GM21576 (cell line): ENCODE data around the gene SLIT1.

ENCODE experiments used
- ATAC-seq: cut with Tn5 transposase; IDR thresholded peaks from one replicate; pipeline ENCODE4 v1.9.1; 2021; ENCODE audit warnings: mild to moderate bottlenecking, moderate library complexity; ENCODE audit not compliant: unreplicated experiment

SLIT1 gene

DNA sequence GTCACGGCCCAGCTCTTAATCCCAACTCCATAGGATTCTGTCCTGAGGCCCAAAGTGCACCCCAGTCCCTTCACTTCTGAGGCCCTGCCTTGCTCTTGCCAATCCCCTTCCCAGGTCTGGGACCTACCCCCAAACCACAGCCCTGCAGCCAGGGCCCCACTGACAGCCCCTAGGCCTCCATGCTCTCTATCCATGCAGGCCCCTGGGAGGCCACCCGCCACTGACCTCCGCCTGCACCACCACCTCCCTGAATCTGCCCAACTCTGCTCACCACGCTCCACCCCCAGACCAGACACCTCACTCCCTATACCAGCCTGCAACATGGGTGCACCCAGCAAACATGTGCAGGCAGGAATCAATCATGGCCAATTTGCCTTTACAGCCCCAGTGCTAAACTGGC lies 10.2 kb downstream of the SLIT1 start:
- ATAC-seq, result no peak

DNA sequence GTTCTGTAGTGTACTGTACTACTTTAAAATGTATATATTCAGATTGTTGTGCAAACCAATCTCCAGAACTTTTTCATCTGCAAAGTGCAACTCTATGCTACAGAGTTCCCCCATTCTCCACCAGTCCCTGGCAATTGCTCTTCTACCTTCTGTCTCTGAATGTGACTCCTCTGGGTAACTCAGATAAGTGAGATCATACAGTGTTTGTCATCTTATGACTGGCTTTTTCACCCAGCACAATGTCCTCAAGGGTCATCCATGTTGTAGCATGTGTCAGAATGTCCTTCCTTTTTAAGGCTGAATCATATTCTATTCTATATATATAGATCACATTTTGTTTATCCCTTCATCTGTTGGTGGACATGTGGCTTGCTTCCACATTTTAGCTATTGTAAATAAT lies 10.8 kb downstream of the SLIT1 start:
- ATAC-seq, result no peak

DNA sequence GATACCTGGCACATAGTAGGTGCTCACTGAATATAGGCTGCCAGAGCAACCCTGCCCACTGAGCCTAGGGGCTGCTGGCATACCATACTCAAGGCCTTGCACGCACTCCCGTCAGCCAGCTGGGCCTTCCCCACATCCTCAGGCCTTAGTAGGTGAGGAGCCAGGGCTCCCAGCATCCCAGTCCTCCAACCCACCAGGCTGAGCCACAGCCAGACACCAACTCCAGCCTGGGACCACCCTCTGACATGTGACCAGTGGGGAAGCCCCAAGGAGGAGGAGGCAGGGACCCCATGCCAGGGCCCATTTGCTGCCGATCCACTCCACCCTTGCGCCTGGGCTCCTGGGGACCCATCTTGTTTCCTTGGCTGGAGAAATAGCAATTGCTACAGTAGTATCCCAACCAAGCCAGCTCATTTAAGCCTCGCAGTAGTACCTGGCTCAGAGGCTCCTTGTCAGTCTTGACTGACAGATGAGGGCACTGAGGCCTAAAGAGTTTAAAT lies 11.4 kb downstream of the SLIT1 start:
- no peak for ATAC-seq

DNA sequence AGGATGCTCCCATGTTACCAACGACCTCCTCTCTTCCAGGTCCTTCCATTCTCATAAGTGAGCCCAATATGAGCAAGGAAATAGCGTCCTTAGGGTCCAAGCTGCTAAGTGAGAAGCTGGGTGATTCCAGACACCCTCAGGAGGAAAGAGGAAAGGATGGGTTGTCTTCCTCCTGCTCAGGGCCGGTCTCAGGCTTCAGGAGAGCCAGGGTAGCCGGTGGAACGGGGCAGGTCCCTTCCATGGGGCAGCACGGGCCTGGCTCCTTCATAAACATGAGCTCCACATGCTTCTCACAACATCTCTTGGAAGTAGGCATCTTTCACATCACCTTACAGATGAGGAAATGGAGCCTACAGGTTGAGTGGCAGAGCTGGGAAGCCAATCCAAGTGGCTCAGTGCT lies 12.7 kb downstream of the SLIT1 start:
- no peak for ATAC-seq

DNA sequence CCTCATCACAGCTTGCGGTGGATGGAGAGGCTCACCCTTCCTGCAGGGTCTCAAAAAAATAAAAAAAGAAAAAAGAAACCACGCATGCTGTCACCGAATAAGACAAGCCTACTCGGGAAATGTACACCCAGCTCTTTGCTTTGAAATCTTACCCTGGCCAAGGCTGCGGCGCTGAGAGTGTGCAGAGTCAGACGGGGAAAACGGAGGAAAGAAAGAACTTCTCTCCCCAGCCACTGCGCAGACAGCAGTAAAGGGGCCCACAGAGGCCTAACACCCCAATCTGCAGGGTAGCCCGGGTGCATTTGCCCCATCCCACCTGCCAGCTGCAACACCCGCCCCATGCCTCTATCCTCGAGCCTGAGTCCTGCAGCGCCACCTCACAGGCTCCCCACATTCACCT lies 14.8 kb downstream of the SLIT1 start:
- no peak for ATAC-seq

DNA sequence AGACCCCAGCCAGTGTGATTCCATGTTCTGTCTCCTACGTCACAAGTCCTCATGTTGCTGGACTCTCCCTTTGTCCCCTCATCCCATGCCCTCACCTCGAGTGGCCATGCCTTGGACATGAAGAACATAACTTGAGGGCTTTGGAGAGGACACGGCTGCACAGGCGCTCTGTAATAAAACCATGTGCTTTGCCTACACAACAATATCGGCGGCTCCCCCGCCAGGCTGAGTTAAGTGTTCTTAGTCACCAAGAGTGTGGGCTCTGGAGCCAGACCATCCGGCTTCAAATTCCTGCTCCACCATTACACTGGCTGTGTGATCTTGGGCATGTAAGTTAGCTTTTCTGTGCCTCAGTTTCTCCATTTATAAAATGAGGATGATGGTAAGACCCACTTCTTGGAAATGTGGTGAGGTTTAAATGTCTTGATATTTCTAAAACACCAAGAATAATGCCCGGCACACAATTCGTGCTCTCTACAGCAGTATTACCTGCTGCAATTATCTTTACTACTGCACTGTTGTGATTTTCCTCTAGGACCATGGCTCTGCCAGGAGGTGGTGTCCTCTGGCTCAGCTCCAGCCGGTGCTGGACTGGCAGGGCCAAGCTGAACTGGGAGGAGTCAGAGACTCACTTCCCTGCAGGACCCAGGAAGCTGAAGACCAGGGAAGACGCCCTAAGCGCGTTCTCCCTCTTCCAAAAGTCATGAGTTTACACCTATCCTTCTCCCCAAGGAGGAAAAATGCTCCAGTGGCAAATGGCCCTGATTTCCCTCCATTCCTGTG lies 15.7 kb downstream of the SLIT1 start:
- no peak for ATAC-seq

DNA sequence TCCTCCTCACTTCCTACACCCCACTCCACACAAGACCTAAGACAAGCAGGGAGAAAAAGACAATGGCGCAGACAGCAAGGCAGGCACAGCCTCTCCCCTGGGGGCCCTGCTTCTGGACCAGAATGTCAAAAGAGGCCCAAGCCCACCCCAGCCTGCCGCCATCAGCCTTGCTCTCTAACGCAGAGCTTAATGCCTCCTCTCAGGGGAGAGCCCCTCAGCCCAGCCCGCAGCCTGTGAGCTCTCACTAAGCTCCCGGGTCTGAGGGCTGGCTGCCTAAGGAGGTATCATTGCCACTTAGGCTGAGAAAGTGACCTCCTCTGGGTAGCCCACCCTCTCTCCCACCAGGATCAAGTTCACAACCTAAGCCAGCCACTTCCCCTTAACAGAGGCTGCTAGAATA lies 16.7 kb downstream of the SLIT1 start:
- ATAC-seq, result no peak

DNA sequence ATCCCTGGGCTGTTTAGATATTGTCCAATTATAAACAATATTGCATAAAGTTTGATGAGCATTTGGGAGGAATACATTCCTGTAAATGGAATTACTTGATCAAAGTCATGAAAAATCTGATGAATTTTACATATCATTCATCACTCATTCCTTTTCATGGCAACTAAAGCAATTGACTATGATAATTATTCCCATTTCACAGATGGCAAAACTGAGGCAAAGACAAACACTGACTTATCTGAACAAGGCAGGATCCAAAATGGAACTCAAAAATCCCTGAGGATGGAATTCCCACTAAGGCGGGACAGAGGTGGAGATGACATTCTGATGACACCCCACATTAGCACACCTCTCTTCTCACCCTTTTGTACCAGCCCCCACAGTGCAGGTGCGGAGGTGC lies 17.1 kb downstream of the SLIT1 start:
- no peak for ATAC-seq

DNA sequence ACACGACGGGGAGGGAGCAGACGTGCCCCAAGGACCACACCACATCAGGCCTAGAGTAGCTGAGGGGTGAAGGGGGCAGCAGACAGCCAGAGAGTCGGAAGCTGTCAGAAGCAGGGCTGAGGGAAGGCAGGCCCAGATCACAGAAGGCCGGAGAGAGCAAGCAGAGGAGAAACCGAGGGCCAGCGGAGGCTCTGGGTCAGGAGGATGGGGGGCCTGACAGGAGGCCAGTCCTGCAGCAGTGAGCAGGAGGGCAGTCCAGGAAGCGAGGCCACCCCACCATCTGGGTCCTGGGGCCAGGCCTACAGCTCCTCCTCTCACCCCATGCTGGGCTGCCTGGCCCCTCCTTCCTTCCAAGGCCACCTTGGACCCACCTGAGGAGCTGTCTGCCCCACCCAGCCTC lies 20.3 kb downstream of the SLIT1 start:
- ATAC-seq, result no peak

DNA sequence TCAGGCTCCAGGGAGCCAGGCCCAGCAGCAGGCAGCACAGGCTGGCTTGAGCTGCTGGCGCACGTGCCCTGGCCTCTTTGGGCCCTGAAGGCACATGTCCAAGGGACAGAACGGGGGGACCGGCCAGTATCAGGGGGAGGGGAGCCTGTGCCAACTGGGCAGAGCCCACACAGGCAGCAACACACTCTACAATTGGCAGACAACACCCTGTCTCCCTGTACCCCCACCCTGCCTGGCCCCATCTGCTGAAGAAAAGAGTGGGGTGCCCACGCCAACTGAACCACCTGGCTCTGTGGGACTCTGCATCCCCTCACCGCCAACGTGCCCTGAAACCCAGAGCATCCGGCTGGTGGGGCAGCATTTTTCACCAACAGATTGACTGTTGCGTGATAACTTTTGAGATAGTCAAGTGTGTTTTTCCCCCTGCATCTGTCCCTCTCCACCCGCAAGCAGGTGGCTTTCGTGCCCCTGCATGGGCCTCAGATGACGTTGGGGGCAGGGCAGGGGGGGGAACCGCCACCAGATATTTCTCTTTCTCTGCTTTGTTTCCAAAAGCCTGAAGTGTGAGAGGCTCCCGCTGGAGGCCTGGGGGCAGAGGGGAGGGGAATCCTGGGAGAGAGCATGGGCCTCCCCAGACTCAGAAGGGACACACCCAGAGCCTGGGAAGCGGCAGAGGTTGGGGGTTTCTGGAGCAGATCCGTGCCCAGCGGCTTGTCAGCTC lies 21.8 kb downstream of the SLIT1 start:
- ATAC-seq, result no peak

DNA sequence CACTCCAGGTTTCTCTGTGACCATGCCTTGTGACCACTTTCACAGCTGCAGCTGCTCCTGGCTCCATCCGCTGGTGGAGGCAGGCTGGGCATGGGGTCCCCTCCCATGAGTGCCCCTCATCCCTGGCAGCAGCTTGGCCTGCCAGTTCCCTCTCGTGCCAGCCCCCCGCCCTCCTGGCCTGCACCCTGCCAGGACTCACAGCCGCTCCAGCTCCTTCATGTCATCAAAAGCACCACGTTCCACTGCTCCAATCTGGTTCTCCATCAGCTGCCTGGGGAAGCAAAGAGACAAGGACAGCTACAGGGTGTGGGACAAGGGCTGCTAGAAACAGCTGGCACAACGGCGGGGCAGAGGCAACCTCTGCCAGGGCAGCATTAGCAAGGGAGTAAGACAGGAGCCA lies 22.6 kb downstream of the SLIT1 start:
- ATAC-seq, result no peak

DNA sequence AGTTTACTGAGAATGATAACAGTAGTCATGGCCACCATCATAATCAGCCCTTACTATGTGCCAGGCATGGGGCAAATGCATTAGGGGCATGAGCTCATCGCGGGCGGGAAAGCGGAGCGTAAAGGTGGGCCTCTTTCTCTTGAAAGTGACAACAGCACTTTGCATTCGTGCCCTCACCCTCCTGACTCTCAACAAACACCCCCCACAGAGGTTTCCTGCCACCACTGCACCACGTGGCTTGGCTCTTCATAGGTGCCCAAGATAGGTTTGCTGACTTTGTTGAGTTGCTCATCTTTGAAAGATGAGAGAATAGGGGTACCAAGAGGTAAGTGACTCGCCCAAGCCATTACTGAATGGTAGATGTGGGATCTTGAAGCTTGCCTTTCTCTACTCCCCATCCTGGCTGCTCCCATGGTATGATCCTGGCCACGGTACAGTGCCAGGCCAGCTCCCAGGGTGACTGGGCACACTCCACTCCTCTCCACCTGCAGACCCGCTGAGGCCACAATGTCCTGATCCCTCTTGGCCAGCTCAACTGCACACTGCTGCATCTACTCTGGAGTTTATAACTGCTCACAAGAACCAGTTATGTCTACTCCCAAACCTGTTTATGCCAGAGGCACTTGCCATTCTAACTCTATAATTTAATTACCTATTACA lies 26.0 kb downstream of the SLIT1 start:
- no peak for ATAC-seq

DNA sequence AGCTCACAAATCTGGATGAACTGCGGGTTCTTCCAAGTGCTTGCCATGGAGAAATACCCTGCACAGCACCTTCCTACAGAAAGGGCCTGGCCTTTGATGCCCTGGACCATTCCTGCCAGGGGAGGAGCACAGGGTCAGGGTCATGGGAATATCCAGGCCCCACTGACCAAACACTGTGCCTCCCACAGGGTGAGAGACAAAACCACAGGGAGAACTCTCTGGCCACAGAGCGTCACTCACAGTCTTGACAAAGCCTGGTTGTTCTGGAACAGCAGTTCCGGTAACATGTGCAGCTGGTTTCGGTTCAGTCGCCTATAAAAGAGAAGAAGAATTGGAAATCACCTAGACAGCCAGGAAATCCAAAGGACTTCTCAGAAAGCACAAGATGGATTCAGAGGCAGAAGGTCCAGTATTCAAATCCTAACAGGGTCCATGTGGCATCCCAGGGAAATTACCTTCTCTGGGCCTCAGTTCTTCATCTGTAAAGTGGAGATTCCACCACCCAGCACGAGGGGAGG lies 28.1 kb downstream of the SLIT1 start:
- ATAC-seq, result no peak

DNA sequence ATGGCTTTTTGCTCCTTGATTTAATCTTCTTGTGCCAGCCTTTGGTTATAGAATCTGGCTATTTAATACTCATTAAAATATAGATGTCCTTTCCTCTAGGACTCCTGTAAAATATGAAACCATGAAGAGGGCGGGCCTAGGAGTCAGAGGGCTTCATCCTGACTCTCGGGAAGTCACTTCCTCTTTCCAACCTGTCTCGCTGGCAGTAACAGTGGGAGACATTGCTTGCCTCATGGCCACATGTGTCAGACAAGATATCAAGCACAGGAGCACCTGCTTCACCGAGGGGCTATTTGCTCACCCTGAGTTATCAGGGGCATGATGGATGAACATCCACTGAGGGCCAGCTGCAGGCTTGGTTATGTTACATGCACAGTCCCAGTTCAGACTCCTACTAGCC lies 31.0 kb downstream of the SLIT1 start:
- ATAC-seq, result no peak

DNA sequence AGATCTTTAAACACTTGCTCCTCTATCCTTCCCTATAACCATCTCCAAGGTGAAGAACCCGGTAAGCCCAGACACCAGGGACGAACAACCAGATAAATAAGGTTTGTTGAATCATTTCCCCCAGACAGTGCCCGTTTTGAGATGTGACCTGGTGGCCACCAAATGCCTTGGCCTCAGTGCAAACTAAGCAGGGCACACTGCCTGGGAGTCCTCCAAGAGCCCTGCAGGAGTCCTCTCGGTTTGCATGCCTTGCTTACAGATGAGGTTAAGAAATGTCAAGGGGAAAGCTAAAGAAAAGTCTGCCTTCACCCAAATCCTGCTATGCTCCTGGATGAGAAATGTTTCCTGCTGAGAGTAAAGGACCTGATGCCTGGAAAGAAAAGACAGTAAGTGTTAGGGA lies 31.6 kb downstream of the SLIT1 start:
- ATAC-seq, result no peak

DNA sequence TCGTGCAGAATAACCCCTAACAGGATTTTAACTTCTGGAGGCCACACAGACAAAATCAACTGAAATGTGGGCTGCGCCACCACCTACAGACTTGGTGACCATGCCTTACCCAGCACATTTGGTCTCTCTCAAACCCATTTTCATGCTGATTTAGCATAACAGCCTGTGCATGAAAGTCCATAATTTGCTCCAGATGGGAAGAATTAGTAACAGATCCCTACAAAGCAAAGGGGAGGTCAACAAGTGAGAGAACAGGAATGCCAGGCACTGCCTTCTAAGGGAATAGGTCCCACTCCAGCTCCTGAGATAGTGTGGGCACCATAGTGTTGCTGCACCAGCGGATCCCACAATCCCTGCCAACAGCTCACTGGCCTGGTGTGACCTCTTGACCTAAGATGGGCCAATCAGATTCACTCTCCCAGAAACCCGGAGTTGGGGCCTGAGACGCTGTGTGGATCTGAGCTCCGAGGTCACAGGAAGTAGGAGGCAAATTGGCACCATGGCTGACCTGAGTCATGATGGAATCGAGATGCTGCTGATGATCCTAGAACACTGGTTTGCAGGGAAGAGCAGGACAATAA lies 32.4 kb downstream of the SLIT1 start:
- no peak for ATAC-seq

DNA sequence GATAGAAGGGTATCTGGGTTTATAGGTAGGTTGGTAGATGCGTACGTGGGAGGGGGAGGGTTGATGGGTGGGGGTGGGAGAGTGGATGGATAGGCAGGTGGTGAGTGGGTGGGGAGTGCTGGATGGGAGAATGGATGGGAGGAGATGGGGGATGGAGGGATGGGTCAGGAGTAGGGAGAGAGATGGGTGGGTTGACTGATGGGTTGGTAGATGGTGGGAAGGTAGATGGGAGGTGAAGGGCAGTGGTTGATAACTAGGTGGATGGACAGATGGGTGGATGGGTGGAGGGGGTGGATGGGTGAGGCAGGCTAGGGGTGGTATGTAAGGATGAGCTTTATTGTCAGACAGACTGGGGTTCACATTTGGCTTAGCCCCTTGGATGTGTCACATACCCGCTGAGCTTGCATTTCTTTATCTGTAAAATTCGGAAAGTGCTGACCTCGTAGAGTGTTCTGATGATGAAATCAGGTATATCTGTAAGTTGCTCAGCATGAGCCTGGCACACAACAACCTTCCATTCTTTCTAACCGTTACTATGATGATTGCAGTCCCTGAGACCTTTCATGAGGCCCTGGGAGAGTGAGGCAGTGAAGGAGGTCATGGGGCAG lies 34.3 kb downstream of the SLIT1 start:
- ATAC-seq, result no peak

DNA sequence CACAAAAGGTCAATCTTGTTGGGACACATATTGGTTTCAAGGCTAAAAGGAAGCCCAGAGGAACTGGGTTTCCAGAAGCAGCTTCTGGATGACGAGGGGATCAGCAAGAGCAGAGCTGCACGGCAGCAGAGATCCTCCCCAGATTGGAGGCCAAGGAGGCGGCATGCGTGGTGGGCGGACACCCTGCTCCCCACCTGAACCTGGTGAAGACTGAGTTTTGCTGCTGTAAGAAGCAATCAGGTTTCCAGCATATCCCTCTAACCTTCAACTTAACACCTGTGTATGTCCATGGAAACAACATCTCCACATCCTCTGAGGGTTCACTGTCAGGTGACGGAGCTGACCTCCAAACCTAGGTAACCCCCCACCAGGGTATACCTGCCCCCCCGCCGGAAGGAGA lies 35.1 kb downstream of the SLIT1 start:
- no peak for ATAC-seq

DNA sequence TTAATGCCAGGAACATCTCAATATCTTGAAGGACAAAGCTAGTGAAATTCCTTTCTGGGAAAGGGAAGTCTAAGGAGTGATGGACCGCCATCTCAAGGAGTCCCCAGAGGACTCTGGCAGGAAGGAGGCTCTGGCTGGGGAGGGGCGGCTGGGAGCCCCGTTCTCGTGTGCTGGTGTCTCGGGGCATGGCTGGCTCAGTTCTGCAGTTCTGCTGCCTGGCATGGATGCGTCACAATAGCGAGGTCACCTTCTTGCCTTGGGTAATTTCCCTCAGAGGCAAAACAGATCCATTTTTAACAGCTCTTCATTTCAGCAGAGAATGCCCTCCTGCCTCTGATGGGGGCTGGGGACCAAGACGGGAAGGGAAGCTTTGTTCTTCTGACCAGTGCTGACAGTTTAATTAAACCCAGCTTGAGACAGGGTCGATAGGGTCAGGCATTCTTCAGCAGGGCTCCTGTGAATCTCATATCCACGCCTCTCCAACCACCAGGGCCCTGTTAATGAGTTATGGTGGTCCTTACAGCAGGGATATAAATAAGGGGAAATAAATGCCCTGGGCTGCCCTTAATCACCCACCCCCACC lies 35.7 kb downstream of the SLIT1 start:
- no peak for ATAC-seq

DNA sequence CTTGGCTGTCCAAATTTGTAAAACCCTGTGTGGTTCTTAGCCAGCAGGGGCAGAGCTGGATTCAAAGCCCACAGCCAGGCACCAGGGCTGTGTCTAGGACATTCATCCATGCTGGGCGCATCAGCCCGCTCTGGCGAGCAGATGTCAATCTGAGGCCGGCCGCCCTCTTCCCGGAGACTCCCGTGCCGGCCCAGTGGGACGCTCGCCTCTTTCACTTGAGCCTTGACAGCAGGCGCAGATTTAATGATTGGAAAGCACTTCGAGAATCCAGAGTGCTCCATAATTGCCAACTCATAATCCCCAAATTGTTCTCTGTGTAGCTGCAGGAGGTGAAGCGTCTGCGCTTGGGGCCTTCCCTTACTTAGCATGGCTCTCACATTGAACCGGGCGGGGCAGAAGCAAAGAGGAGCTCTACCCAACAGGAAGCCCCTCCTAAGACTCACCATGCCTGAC lies 36.7 kb downstream of the SLIT1 start:
- ATAC-seq, result no peak
